ENCODE results near the gene GDNF.

GDNF gene

GRCh38 chr5:37838152-37838932 lies 1.5 kb downstream of the GDNF start:
- Histone ChIP-seq H3K27ac (ENCODE audit: low read depth in 2 of 2, low read length in 2 of 2) (peak overlapping the region; percentile 32 to 48), H3K27me3 (ENCODE audit: control insufficient read depth in 2 of 2, insufficient read depth in 2 of 2, low read length in 2 of 2) (peaks cover 37 to 42% of the 10 kb centered on the region in 2 donors), H3K9me3 (ENCODE audit: control insufficient read depth in 2 of 2, low read length in 2 of 2) (no peaks in the 10 kb centered on the region), H3K4me3 (ENCODE audit: low read length in 2 of 2) (peak overlapping the region; percentile 38 to 61), H3K9ac (ENCODE audit: low read depth in 1 of 2, low read length in 2 of 2) (no peak overlapping the region), H3K4me1 (ENCODE audit: control insufficient read depth in 2 of 2, insufficient read depth in 2 of 2, low read length in 2 of 2) (peaks cover 0 to 9% of the 10 kb centered on the region in 2 donors), H3K36me3 (ENCODE audit: control insufficient read depth in 2 of 2, insufficient read depth in 2 of 2, low read length in 2 of 2) (no peaks in the 10 kb centered on the region)

GRCh38 chr5:37837414-37838032 lies 2.3 kb downstream of the GDNF start:
- H3K4me3 ChIP-seq (ENCODE audit: low read length in 2 of 2) = peak overlapping the region; percentile 37 to 61
- H3K4me1 ChIP-seq (ENCODE audit: control insufficient read depth in 2 of 2, insufficient read depth in 2 of 2, low read length in 2 of 2) = peaks cover 0 to 9% of the 10 kb centered on the region in 2 donors
- no peaks in the 10 kb centered on the region for H3K9me3 ChIP-seq (ENCODE audit: control insufficient read depth in 2 of 2, low read length in 2 of 2)
- peak overlapping the region; percentile 48 to 60 for H3K27ac ChIP-seq (ENCODE audit: low read depth in 2 of 2, low read length in 2 of 2)
- peaks cover 37 to 45% of the 10 kb centered on the region in 2 donors for H3K27me3 ChIP-seq (ENCODE audit: control insufficient read depth in 2 of 2, insufficient read depth in 2 of 2, low read length in 2 of 2)
- no peaks in the 10 kb centered on the region for H3K36me3 ChIP-seq (ENCODE audit: control insufficient read depth in 2 of 2, insufficient read depth in 2 of 2, low read length in 2 of 2)
- peak overlapping the region in 1 of 2 donors; percentile 45 for H3K9ac ChIP-seq (ENCODE audit: low read depth in 1 of 2, low read length in 2 of 2)

GRCh38 chr5:37836592-37837413 lies 3.0 kb downstream of the GDNF start:
- Histone ChIP-seq H3K9ac (ENCODE audit: low read depth in 1 of 2, low read length in 2 of 2) (no peak overlapping the region), H3K36me3 (ENCODE audit: control insufficient read depth in 2 of 2, insufficient read depth in 2 of 2, low read length in 2 of 2) (no peaks in the 10 kb centered on the region), H3K4me3 (ENCODE audit: low read length in 2 of 2) (peak overlapping the region; percentile 37 to 61), H3K9me3 (ENCODE audit: control insufficient read depth in 2 of 2, low read length in 2 of 2) (no peaks in the 10 kb centered on the region), H3K27me3 (ENCODE audit: control insufficient read depth in 2 of 2, insufficient read depth in 2 of 2, low read length in 2 of 2) (peaks cover 30 to 39% of the 10 kb centered on the region in 2 donors), H3K4me1 (ENCODE audit: control insufficient read depth in 2 of 2, insufficient read depth in 2 of 2, low read length in 2 of 2) (peaks cover 0 to 9% of the 10 kb centered on the region in 2 donors), H3K27ac (ENCODE audit: low read depth in 2 of 2, low read length in 2 of 2) (peak overlapping the region; percentile 48 to 60)

- H3K4me1 ChIP-seq (ENCODE audit: control insufficient read depth in 2 of 2, insufficient read depth in 2 of 2, low read length in 2 of 2) = peaks cover 0 to 9% of the 10 kb centered on the region in 2 donors
These were observed 3.6 kb downstream of the GDNF start for GRCh38 chr5:37836235-37836591.

GRCh38 chr5:37835380-37835973 lies 4.4 kb downstream of the GDNF start:
- Histone ChIP-seq H3K4me1 (ENCODE audit: control insufficient read depth in 2 of 2, insufficient read depth in 2 of 2, low read length in 2 of 2) (peaks cover 0 to 9% of the 10 kb centered on the region in 2 donors), H3K36me3 (ENCODE audit: control insufficient read depth in 2 of 2, insufficient read depth in 2 of 2, low read length in 2 of 2) (no peaks in the 10 kb centered on the region), H3K27me3 (ENCODE audit: control insufficient read depth in 2 of 2, insufficient read depth in 2 of 2, low read length in 2 of 2) (peaks cover 25 to 33% of the 10 kb centered on the region in 2 donors), H3K27ac (ENCODE audit: low read depth in 2 of 2, low read length in 2 of 2) (no peak overlapping the region), H3K9me3 (ENCODE audit: control insufficient read depth in 2 of 2, low read length in 2 of 2) (no peaks in the 10 kb centered on the region), H3K9ac (ENCODE audit: low read depth in 1 of 2, low read length in 2 of 2) (no peak overlapping the region), H3K4me3 (ENCODE audit: low read length in 2 of 2) (peak overlapping the region in 1 of 2 donors; percentile 1)

More at GRCh38 chr5:37836235-37836591, 3.6 kb downstream of the GDNF start:
- Histone ChIP-seq H3K27me3 (ENCODE audit: control insufficient read depth in 2 of 2, insufficient read depth in 2 of 2, low read length in 2 of 2) (peaks cover 30 to 39% of the 10 kb centered on the region in 2 donors), H3K27ac (ENCODE audit: low read depth in 2 of 2, low read length in 2 of 2) (peak overlapping the region in 1 of 2 donors; percentile 43), H3K4me3 (ENCODE audit: low read length in 2 of 2) (peak overlapping the region; percentile 37 to 61), H3K36me3 (ENCODE audit: control insufficient read depth in 2 of 2, insufficient read depth in 2 of 2, low read length in 2 of 2) (no peaks in the 10 kb centered on the region), H3K9ac (ENCODE audit: low read depth in 1 of 2, low read length in 2 of 2) (no peak overlapping the region), H3K9me3 (ENCODE audit: control insufficient read depth in 2 of 2, low read length in 2 of 2) (no peaks in the 10 kb centered on the region)

GRCh38 chr5:37834542-37835379 lies 5.1 kb downstream of the GDNF start:
- H3K4me1 ChIP-seq (ENCODE audit: control insufficient read depth in 2 of 2, insufficient read depth in 2 of 2, low read length in 2 of 2) = peaks cover 0 to 9% of the 10 kb centered on the region in 2 donors
- H3K4me3 ChIP-seq (ENCODE audit: low read length in 2 of 2) = no peak overlapping the region
- no peaks in the 10 kb centered on the region for H3K9me3 ChIP-seq (ENCODE audit: control insufficient read depth in 2 of 2, low read length in 2 of 2)
- H3K27me3 ChIP-seq (ENCODE audit: control insufficient read depth in 2 of 2, insufficient read depth in 2 of 2, low read length in 2 of 2) = peaks cover 24 to 32% of the 10 kb centered on the region in 2 donors
- H3K9ac ChIP-seq (ENCODE audit: low read depth in 1 of 2, low read length in 2 of 2) = no peak overlapping the region
- peak overlapping the region in 1 of 2 donors; percentile 32 for H3K27ac ChIP-seq (ENCODE audit: low read depth in 2 of 2, low read length in 2 of 2)
- H3K36me3 ChIP-seq (ENCODE audit: control insufficient read depth in 2 of 2, insufficient read depth in 2 of 2, low read length in 2 of 2) = no peaks in the 10 kb centered on the region

- Histone ChIP-seq H3K4me1 (ENCODE audit: control insufficient read depth in 2 of 2, insufficient read depth in 2 of 2, low read length in 2 of 2) (peaks cover 0 to 9% of the 10 kb centered on the region in 2 donors), H3K4me3 (ENCODE audit: low read length in 2 of 2) (no peak overlapping the region), H3K27ac (ENCODE audit: low read depth in 2 of 2, low read length in 2 of 2) (peak overlapping the region in 1 of 2 donors; percentile 32), H3K9me3 (ENCODE audit: control insufficient read depth in 2 of 2, low read length in 2 of 2) (no peaks in the 10 kb centered on the region), H3K36me3 (ENCODE audit: control insufficient read depth in 2 of 2, insufficient read depth in 2 of 2, low read length in 2 of 2) (no peaks in the 10 kb centered on the region), H3K27me3 (ENCODE audit: control insufficient read depth in 2 of 2, insufficient read depth in 2 of 2, low read length in 2 of 2) (peaks cover 18 to 29% of the 10 kb centered on the region in 2 donors), H3K9ac (ENCODE audit: low read depth in 1 of 2, low read length in 2 of 2) (no peak overlapping the region)
These were observed 5.9 kb downstream of the GDNF start for GRCh38 chr5:37833990-37834389.

- no peaks in the 10 kb centered on the region for H3K36me3 ChIP-seq (ENCODE audit: control insufficient read depth in 2 of 2, insufficient read depth in 2 of 2, low read length in 2 of 2)
- H3K27ac ChIP-seq (ENCODE audit: low read depth in 2 of 2, low read length in 2 of 2) = no peak overlapping the region
- no peak overlapping the region for H3K4me3 ChIP-seq (ENCODE audit: low read length in 2 of 2)
- H3K27me3 ChIP-seq (ENCODE audit: control insufficient read depth in 2 of 2, insufficient read depth in 2 of 2, low read length in 2 of 2) = peaks cover 8 to 19% of the 10 kb centered on the region in 2 donors
- no peaks in the 10 kb centered on the region for H3K9me3 ChIP-seq (ENCODE audit: control insufficient read depth in 2 of 2, low read length in 2 of 2)
- peaks cover 0 to 2% of the 10 kb centered on the region in 2 donors for H3K4me1 ChIP-seq (ENCODE audit: control insufficient read depth in 2 of 2, insufficient read depth in 2 of 2, low read length in 2 of 2)
- no peak overlapping the region for H3K9ac ChIP-seq (ENCODE audit: low read depth in 1 of 2, low read length in 2 of 2)
These were observed 7.9 kb downstream of the GDNF start for GRCh38 chr5:37831821-37832534.

GRCh38 chr5:37830348-37830747 lies 9.5 kb downstream of the GDNF start:
- Histone ChIP-seq H3K9me3 (ENCODE audit: control insufficient read depth in 2 of 2, low read length in 2 of 2) (no peaks in the 10 kb centered on the region), H3K4me3 (ENCODE audit: low read length in 2 of 2) (no peak overlapping the region), H3K36me3 (ENCODE audit: control insufficient read depth in 2 of 2, insufficient read depth in 2 of 2, low read length in 2 of 2) (no peaks in the 10 kb centered on the region), H3K27ac (ENCODE audit: low read depth in 2 of 2, low read length in 2 of 2) (no peak overlapping the region), H3K9ac (ENCODE audit: low read depth in 1 of 2, low read length in 2 of 2) (no peak overlapping the region), H3K4me1 (ENCODE audit: control insufficient read depth in 2 of 2, insufficient read depth in 2 of 2, low read length in 2 of 2) (no peaks in the 10 kb centered on the region), H3K27me3 (ENCODE audit: control insufficient read depth in 2 of 2, insufficient read depth in 2 of 2, low read length in 2 of 2) (peaks cover 0 to 9% of the 10 kb centered on the region in 2 donors)

Measured in mucosa of rectum (tissue), 2 donors.